ENCODE results near the gene TOB2. TPM values are rescaled to one million over a fixed set of nuclear protein-coding genes. Genes with fewer than 3 reads are reported as not detected.
A peak's percentile ranks its signal among the peaks of the same experiment; 100 is the strongest.
"Not testable (repeated sequence)": the region's sequence is repeated elsewhere in the genome, so short reads cannot be mapped to it uniquely, and the experiment has no call there.

TOB2 gene
- total and polyA plus RNA-seq, 7 donors, result 9.5 to 111 (median 26.1) TPM

GRCh38 chr22:41470886-41471285 is 24.3 kb upstream of the TOB2 start:
- DNase-seq, result no peak

GRCh38 chr22:41469218-41469851 is 22.7 kb upstream of the TOB2 start:
- Histone ChIP-seq H3K9me3 (no peaks in the 10 kb centered on the region), H3K4me3 (peak overlapping the region; percentile 98), H3K4me1 (peaks cover 54% of the 10 kb centered on the region), H3K36me3 (ENCODE audit: insufficient read depth in 1 of 2, low read depth in 1 of 2) (peaks cover 10 to 56% of the 10 kb centered on the region in 2 donors), H3K27ac (peak overlapping the region; percentile 96), H3K27me3 (ENCODE audit: insufficient read depth in 3 of 3, low read length in 2 of 3) (no peaks in the 10 kb centered on the region)
- intact Hi-C loops (cut with DNase I), result loop anchor here in 1 of 2 donors (2.0 kb wide), 1 partner anchor 21 kb away; no protein-coding TSS in a partner anchor
- TF ChIP-seq CTCF (IDR thresholded peaks at IDR 0.05), result no peak
- 1 to 3% (median 2%) methylated on average over 27 to 30 of the region's 30 CpGs for WGBS, 3 donors
- peak; percentile 42 to 75 for DNase-seq
- peak; percentile 56 to 70 (median 57) for ATAC-seq

More at GRCh38 chr22:41470886-41471285, 24.3 kb upstream of the TOB2 start:
- peak overlapping the region; percentile 96 for H3K27ac ChIP-seq
- TF ChIP-seq CTCF (IDR thresholded peaks at IDR 0.05), result no peak
- intact Hi-C loops (cut with DNase I), result loop anchor here in 1 of 2 donors (5.0 kb wide), 1 partner anchor 41 kb away; no protein-coding TSS in a partner anchor
- peak overlapping the region; percentile 98 for H3K4me3 ChIP-seq
- peaks cover 59% of the 10 kb centered on the region for H3K4me1 ChIP-seq
- H3K9me3 ChIP-seq, result no peaks in the 10 kb centered on the region
- no peak for ATAC-seq
- H3K27me3 ChIP-seq (ENCODE audit: insufficient read depth in 3 of 3, low read length in 2 of 3), result no peaks in the 10 kb centered on the region
- WGBS, 3 donors, result 58 to 69% (median 67%) methylated on average over 2 of the region's 2 CpGs
- H3K36me3 ChIP-seq (ENCODE audit: insufficient read depth in 1 of 2, low read depth in 1 of 2), result peaks cover 3 to 40% of the 10 kb centered on the region in 2 donors

DNA sequence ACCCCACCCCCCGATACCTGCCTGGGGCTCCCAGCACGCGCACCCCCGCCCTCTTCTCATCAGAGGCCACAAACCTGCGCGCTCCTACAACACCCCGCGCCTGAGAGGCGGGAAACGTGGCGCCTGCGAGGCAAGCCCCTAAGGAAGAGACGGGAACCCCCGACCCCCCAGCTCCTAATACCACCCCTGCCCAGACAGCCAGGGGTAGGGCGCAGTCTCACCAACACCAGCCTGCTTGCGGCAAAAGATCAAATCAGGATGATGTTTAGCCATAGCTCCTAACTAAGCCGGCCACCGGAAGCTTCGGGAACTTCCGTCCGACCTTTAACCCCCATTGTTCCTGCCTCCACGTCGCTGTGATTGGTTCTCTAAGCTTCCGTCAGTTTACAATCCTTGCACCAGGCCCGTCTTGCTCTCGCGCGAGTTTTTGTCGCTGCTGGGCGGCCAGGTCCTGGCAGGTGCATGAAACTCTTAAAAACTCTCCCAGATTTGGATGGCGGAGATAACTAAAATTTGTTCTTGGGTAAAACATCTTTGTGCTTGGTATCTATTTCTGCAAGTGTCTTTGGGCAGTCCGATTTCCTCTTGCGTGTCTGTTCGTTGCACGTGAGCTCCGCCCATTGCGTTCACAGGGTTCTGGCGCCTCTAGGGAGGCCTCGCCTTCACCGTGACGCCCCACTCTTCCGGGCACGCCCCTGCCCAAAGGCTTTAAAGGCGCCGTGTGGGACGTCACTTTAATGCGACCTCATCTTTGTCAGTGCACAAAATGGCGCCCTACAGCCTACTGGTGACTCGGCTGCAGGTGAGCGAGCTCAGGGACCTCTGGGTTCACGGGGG is 22.0 kb upstream of the TOB2 start, which contains the start of the genes ACO2 and PHF5A:
Gene ACO2 (plus strand): TSS at position 737 of the 837 bp plus-strand sequence. CDS start 30 bp downstream, at position 767.
Gene PHF5A (minus strand): TSS at position 312 of the 837 bp plus-strand sequence. CDS start 39 bp downstream, at position 273.
- Histone ChIP-seq H3K4me1 (peaks cover 51% of the 10 kb centered on the region), H3K4me3 (peak within 1 kb of the TSS; percentile 98), H3K27me3 (ENCODE audit: insufficient read depth in 3 of 3, low read length in 2 of 3) (no peaks in the 10 kb centered on the region), H3K27ac (peak within 1 kb of the TSS; percentile 96), H3K9me3 (no peaks in the 10 kb centered on the region), H3K36me3 (ENCODE audit: insufficient read depth in 1 of 2, low read depth in 1 of 2) (peaks cover 12 to 63% of the 10 kb centered on the region in 2 donors)
- intact Hi-C loops (cut with DNase I), result loop anchor here in 1 of 2 donors (2.0 kb wide), 1 partner anchor 20 kb away; no protein-coding TSS in a partner anchor
- peak; percentile 91 to 97 (median 94) for ATAC-seq
- peak; percentile 98 to 99 for DNase-seq
- WGBS, 3 donors, result 0 to 1% (median 1%) methylated on average over 51 of the region's 51 CpGs
- TF ChIP-seq CTCF (IDR thresholded peaks at IDR 0.05), result no peak

DNA sequence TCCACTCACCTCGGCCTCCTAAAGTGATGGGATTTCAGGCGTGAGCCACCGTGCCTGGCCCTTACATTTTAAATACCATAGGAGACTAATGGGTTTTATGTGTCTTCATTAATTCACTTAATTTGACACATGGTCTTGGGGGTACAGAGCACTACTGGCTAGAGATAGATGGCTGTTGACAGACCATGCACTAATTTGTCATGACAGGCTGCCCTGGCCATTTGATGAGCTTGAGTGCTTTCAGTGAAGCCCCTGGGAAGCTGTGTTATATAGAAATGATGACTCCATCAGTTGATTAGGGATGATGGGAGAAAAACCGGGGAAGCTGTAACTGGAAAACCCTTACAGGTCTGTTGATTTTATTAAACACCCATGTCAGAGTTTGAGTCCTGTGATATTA is 15.3 kb upstream of the TOB2 start:
- Histone ChIP-seq H3K27me3 (ENCODE audit: insufficient read depth in 3 of 3, low read length in 2 of 3) (no peaks in the 10 kb centered on the region), H3K27ac (no peak overlapping the region), H3K4me3 (no peak overlapping the region), H3K4me1 (no peaks in the 10 kb centered on the region), H3K9me3 (no peaks in the 10 kb centered on the region), H3K36me3 (ENCODE audit: insufficient read depth in 1 of 2, low read depth in 1 of 2) (peaks cover 24 to 93% of the 10 kb centered on the region in 2 donors)
- no peak for TF ChIP-seq CTCF (IDR thresholded peaks at IDR 0.05)
- ATAC-seq (no peak), DNase-seq (no peak)
- intact Hi-C loops (cut with DNase I), result no loop called here
- WGBS, 3 donors, result 86 to 92% (median 92%) methylated on average over 4 of the region's 4 CpGs

GRCh38 chr22:41460071-41460470 is 13.5 kb upstream of the TOB2 start:
- peaks cover 21 to 77% of the 10 kb centered on the region in 2 donors for H3K36me3 ChIP-seq (ENCODE audit: insufficient read depth in 1 of 2, low read depth in 1 of 2)
- H3K9me3 ChIP-seq; DNase-seq; ATAC-seq; H3K27ac ChIP-seq; H3K27me3 ChIP-seq (ENCODE audit: insufficient read depth in 3 of 3, low read length in 2 of 3); intact Hi-C loops (cut with DNase I); H3K4me3 ChIP-seq; H3K4me1 ChIP-seq: not testable (repeated sequence)
- 40 to 69% (median 51%) methylated on average over 5 of the region's 5 CpGs for WGBS, 3 donors

Data from psoas muscle (tissue), 8 donors.